ENCODE data around the gene SERPINB6.
"Not testable (repeated sequence)": the region's sequence is repeated elsewhere in the genome, so short reads cannot be mapped to it uniquely, and the experiment has no call there.

SERPINB6 gene

GRCh38 chr6:2932911-2933310 is 38.5 kb downstream of the SERPINB6 start:
- DNase-seq, result not testable (repeated sequence)

GRCh38 chr6:2931970-2932748 is 39.2 kb downstream of the SERPINB6 start:
- DNase-seq, result peak; percentile 75

DNA sequence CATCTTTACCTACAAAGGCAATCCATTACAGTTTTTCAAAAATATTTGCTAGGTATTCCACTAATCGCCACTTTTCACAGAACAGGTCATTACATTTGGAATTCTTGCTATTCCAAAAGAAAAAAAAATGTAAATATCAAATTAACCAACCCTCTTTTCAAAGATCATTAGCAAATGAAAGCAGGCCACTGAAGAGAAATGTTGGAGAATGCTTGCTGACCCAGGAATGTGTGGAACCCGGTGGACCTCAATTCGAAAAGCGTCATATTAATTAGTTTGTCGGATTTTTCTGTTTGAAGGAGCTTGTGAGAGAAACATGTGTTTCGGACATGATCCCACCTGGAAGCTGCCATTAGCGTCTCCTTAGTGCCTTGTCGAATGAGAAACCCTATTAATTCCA is 40.3 kb downstream of the SERPINB6 start:
- no peak for DNase-seq

- not testable (repeated sequence) for DNase-seq
Observed at GRCh38 chr6:2927931-2928330, 43.4 kb downstream of the SERPINB6 start.

GRCh38 chr6:2925842-2926747 is 45.3 kb downstream of the SERPINB6 start:
- not testable (repeated sequence) for DNase-seq

DNA sequence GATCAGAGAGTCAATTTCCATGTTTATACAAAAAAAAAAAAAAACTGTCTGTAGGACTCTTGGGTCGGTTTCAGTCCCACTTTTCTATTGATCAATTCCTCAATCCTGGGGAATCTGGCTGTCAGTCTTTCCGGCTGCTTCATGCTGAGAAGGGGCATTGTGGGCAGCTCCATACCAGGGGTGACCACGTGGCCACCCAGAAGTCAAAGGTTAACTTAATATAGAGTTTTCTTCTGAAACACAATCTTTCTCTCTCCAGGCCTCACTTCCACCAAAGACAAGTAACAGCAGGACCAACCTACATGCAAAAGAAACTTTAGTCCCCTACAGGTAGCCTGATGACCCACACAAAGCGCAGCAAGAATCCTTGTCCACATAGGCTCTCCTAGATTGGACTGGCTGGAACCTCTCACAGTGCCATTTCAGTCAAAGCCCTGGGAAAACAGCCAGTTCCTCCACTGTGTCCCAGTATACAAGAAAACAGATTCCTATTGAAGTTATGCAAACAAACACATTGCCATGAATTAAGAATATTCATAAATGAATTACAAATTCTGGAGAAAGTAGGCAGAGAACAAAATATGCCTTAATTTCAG is 49.7 kb downstream of the SERPINB6 start:
- DNase-seq, result no peak

DNA sequence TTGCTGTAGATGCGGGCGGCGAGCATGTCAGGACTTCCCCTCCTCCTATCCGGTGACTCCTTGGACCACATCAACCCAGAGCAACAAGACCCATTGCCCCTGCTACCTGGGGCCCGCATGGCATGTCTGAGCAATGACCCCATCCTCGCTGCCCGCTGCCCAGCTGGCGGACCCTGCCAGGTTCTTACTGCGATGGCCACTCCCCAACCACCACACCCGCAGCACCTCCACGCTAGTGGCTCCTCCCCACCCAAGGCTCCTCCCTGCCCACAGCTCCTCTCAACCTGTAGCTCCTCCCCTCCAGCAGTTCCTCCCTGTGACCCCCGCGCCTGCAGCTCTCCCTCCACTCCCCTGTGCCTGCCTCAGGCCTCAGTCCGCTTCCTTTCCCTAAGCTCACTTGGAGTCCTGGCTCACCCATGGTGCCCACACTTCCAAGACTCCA is 50.7 kb downstream of the SERPINB6 start:
- no peak for DNase-seq

DNA sequence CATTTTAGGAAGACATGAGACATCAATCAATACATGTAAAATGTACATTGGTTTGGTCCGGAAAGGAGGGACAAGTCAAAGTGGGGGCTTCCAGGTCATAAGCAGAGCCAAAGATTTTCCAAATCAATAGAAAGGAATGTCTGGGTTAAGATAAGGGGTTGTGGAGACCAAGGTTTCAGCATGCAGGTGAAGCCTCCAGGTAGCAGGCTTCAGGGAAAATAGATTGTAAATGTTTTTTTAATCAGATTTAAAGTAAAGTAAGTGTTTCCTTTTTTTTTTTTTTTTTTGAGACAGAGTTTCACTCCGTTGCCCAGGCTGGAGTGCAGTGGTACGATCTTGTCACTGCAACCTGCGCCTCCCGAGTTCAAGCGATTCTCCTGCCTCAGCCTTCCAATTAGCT is 51.5 kb downstream of the SERPINB6 start:
- DNase-seq, result no peak

GRCh38 chr6:2919401-2919800 is 52.0 kb downstream of the SERPINB6 start:
- DNase-seq, result no peak

DNA sequence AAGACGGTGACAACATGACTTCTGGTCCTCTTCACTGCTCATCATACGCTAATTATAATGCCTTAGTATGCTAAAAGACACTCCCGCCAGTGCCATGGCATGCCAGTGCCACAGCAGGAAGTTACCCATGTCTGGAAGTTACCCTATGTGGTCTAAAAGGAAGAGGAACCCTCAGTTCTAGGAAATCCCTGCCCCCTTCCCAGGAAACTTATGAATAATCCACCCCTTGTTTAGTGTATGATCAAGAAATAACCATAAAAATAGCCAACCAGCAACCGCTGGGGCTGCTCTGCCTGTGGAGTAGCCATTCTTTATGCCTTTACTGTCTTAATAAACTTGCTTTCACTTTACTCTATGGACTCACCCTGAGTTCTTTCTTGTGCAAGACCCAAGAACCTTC is 52.4 kb downstream of the SERPINB6 start:
- no peak for DNase-seq

DNA sequence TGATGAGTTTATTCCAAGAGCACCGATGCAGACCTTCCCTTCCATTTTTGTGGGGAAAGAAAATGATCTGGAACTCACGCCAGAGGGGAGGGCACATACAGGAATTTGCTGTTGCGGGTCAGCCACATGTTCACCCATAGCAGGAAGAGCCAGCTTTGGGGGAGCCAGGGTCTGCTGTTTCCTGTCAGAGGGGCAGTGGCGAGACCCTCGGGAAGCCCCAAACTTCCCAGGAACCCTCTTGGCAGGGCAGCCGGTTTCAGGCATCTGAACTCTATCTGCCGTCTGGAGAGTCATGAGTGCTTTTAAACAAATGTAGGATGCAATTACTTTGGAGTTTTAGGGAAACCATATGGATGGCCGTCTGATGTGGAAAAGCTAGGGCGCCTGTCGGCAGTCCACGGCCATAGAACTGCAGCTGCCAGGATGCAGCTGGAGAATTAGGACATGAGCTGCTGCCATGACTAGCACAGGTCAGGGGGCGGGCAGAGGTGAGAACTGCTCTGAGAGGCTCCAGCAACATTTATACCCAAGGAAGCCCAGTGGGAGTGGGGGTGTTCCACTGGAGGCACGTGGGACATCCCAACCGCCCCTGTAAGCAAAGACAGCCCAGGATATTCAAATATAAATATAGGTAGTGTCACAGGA is 53.4 kb downstream of the SERPINB6 start:
- no peak for DNase-seq

GRCh38 chr6:2917065-2917464 is 54.3 kb downstream of the SERPINB6 start:
- no peak for DNase-seq

DNA sequence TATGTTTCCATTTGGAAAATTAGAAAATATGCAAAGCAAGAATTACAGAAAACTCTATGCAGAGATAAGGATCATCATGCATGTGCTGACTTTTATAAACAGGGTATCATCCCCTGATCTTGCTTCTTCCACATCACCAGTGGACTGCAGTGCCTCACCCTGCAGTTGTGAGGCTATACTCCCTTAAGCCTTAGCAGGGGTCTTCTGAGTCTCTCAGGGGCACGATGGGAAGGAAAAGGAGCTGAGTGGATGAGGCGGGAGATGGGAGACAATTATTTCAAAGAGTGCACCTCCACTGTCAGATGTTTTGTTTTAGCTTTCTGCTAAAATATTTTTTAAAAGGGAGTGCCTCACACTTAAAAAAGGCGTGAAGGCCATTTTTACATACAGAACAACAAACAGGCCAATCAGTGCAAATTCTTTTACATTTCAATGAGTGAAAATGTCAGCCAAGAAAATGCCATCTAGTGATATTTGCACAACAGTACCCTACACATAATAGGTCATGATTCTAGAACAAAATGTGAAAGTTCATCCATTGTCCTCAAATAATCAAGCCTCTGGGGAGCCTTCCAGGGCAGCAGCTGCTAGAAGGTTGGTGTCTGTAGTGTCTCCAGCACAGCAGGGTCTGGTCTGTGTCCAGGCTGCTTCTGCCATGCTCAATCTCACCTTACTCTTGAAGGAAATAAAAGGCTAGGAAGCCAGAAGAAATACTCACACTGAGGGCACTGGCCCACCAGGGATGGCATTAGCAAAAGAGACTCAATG is 55.0 kb downstream of the SERPINB6 start:
- no peak for DNase-seq

DNA sequence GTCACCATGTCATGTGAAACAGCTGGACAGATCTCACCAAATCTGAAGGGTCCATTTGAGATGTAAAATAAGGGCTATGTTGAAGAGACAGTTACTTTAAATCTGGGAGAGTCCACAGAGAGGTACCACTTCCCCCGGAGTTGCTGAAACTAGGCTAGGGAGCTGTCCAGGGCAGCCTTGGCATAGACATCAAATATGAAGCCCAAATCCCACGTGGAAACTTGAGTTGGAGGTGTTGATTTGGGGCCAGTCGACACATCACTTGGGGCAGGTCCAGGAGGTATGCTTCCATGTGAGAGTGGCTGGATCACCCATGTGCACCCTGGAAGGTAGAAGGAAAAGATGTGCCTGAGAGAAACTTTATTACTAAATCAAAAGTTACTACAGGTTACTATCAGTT is 56.2 kb downstream of the SERPINB6 start:
- no peak for DNase-seq

DNA sequence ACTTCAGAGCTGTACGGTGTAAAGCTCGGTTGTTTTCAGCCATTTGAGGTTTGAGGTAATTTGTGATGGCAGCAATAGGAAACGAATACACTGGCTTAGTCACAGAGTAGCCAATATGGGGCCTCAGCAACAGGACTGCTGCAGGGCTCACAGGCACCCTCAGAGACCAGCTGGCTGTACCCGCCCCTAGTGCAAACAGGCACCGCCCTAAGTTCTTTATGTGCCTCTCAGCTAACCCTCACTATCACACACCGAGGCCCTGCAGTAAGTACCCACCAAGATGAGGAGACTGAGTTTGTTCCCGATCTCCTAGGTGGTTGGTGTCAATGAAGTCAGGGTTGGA is 57.1 kb downstream of the SERPINB6 start:
- DNase-seq, result no peak

GRCh38 chr6:2913621-2914317 is 57.6 kb downstream of the SERPINB6 start:
- no peak for DNase-seq

DNA sequence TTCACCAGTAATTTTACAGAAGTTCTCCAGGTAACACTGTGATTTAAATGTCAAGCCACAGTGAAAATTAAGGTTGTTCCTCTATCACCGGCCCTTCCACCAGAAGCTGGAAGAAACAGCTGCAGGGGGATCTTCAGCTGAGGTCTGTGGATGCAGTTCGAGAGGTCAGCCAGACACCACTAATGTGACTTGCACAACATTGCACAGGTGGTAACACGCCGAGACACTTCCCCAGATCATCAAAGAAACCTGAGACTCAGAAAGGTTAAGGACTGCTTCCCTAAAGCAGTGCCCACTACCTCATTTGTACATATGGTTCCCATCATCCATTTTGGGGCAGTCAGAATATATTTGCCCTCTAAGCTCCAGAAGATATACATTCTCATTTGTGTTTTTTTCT is 60.2 kb downstream of the SERPINB6 start:
- no peak for DNase-seq

DNA sequence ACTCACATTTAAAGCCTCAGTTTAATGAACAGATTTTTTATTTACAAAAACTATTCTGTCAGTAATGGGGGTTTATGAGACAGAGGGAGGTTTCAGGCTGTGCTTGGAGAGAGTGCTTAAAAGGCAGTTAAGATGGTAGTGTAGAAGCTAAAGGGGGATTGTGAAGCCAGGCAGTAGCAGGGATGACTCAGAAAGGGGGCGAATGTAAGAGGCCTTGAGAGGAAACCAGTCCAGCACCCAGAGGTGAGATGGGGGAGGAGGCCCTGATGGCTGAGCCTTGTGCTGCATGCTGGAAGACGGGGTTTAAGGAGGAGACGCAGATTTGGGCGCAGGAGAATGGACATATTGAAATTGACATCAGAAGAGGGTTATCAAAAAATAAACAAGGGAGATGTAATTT is 61.6 kb downstream of the SERPINB6 start:
- DNase-seq, result no peak

DNA sequence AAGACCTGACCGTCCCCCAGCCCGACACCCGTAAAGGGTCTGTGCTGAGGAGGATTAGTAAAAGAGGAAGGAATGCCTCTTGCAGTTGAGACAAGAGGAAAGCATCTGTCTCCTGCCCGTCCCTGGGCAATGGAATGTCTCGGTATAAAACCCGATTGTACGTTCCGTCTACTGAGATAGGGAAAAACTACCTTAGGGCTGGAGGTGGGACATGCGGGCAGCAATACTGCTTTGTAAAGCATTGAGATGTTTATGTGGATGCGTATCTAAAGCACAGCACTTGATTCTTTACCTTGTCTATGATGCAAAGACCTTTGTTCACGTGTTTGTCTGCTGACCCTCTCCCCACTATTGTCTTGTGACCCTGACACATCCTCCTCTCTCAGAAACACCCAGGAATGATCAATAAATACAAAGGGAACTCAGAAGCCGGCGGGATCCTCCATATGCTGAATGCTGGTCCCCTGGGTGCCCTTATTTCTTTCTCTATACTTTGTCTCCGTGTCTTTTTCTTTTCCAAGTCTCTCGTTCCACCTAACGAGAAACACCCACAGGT is 62.2 kb downstream of the SERPINB6 start:
- DNase-seq, result not testable (repeated sequence)

DNA sequence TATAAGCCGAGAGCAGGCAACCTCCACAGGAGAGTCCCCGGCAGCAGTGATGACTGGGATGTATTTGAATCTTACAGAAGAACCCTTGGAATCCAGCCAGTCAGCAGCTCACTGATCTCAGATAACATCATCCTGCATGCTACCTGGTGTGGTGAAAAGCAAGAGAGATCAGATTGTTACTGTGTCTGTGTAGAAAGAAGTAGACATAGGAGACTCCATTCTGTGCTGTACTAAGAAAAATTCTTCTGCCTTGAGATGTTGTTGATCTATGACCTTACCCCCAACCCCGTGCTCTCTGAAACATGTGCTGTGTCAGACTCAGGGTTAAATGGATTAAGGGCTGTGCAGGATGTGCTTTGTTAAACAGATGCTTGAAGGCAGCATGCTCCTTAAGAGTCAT is 62.9 kb downstream of the SERPINB6 start:
- peak; percentile 4 for DNase-seq

GRCh38 chr6:2903411-2904185 is 67.8 kb downstream of the SERPINB6 start:
- DNase-seq, result not testable (repeated sequence)
